PC-3 (cell line): ENCODE data around the gene ADIPOR1. TPM values are rescaled to one million over a fixed set of nuclear protein-coding genes. Genes with fewer than 3 reads are reported as not detected.
"Not testable (repeated sequence)": the region's sequence is repeated elsewhere in the genome, so short reads cannot be mapped to it uniquely, and the experiment has no call there.

Source experiments
- ATAC-seq: fragments of 200-7000 bp; cut with Tn5 transposase; 2 replicates; pipeline ENCODE4 v1.9.1; 2020; ENCODE audit warnings: mild to moderate bottlenecking, moderate library complexity
- BruUV-seq: library from RNA; stranded (reverse); fragments of 400-500 nt; replicated peaks from 2 replicates; lab custom pipeline; 2021; lab: Mats Ljungman, UMichigan
- CTCF ChIA-PET: fragments of 300-600 bp; sonication (Branson Sonifier 250); formaldehyde crosslinking; loops from one replicate; lab custom pipeline; 2022; ENCODE audit warnings: antibody characterized with exemption; lab: Charles Lee
- POLR2A ChIA-PET: fragments of 300-600 bp; sonication (Branson Sonifier 250); formaldehyde crosslinking; loops from one replicate; lab custom pipeline; 2022; ENCODE audit warnings: antibody characterized with exemption; ENCODE audit not compliant: unreplicated experiment; lab: Charles Lee
- DNase-seq: peaks from one replicate; pipeline ENCODE4 v3.0.0-alpha.2; 2015
- H2AFZ ChIP-seq: fragments of 300-600 bp; sonication (generic); 2 replicates; pipeline ENCODE4 v1.6.0; 2016; ENCODE audit warnings: antibody characterized with exemption, low read length
- H3F3A ChIP-seq: fragments of 300-600 bp; sonication (generic); one replicate; pipeline ENCODE4 v1.6.0; 2017; ENCODE audit warnings: antibody characterized with exemption, low read length, control low read depth, mild to moderate bottlenecking; ENCODE audit not compliant: unreplicated experiment
- H3K27ac ChIP-seq: fragments of 300-600 bp; sonication (generic); 2 replicates; pipeline ENCODE4 v1.5.1; 2016; ENCODE audit warnings: mild to moderate bottlenecking, low read length
- H3K27me3 ChIP-seq: fragments of 300-600 bp; sonication (generic); 2 replicates; pipeline ENCODE4 v1.6.1; 2016; ENCODE audit warnings: low read length, mixed read lengths
- H3K36me3 ChIP-seq: fragments of 300-600 bp; sonication (generic); 2 replicates; pipeline ENCODE4 v1.6.1; 2016; ENCODE audit warnings: low read depth, mixed run types, low read length, mixed read lengths
- H3K4me1 ChIP-seq: fragments of 300-600 bp; sonication (generic); 2 replicates; pipeline ENCODE4 v1.5.1; 2016; ENCODE audit warnings: low read length; ENCODE audit not compliant: insufficient read depth
- H3K4me2 ChIP-seq: fragments of 300-600 bp; sonication (generic); 2 replicates; pipeline ENCODE4 v1.6.0; 2016; ENCODE audit warnings: low read length
- H3K4me3 ChIP-seq: fragments of 300-600 bp; sonication (generic); 2 replicates; pipeline ENCODE4 v1.5.1; 2016; ENCODE audit warnings: mild to moderate bottlenecking, low read length, mixed read lengths
- H3K79me2 ChIP-seq: fragments of 300-600 bp; sonication (generic); 2 replicates; pipeline ENCODE4 v1.6.1; 2017; ENCODE audit warnings: low read length, mixed read lengths
- H3K9ac ChIP-seq: fragments of 300-600 bp; sonication (generic); 2 replicates; pipeline ENCODE4 v1.6.0; 2016; ENCODE audit warnings: mild to moderate bottlenecking, low read length
- H3K9me2 ChIP-seq: fragments of 300-600 bp; sonication (generic); replicated peaks from 2 replicates; pipeline ENCODE4 v1.6.1; 2016; ENCODE audit warnings: mixed run types, low read length, mixed read lengths
- H3K9me3 ChIP-seq: fragments of 300-600 bp; sonication (generic); 2 replicates; pipeline ENCODE4 v1.6.1; 2016; ENCODE audit warnings: low read length, mixed read lengths
- H4K20me1 ChIP-seq: fragments of 300-600 bp; sonication (generic); 2 replicates; pipeline ENCODE4 v1.6.1; 2016; ENCODE audit warnings: low read length, mixed read lengths
- CTCF ChIP-seq: fragments of 300-600 bp; sonication (generic); conservative IDR thresholded peaks from 2 replicates; pipeline ENCODE4 v1.5.1; 2017; ENCODE audit warnings: antibody characterized with exemption, low read depth, mild to moderate bottlenecking, low read length
- EZH2 ChIP-seq: fragments of 300-600 bp; sonication (generic); IDR thresholded peaks from one replicate; pipeline ENCODE4 v1.6.1; 2017; ENCODE audit warnings: antibody characterized with exemption, mild to moderate bottlenecking, low read length; ENCODE audit not compliant: unreplicated experiment
- EZH2phosphoT487 ChIP-seq: fragments of 300-600 bp; sonication (generic); IDR thresholded peaks from 2 replicates; pipeline ENCODE4 v1.6.1; 2018; ENCODE audit warnings: mild to moderate bottlenecking, antibody characterized with exemption, low read length, borderline replicate concordance
- intact Hi-C: fragments of 100-400 bp; cut with micrococcal nuclease; formaldehyde crosslinking; loops from 2 replicates; pipeline ENCODE4 v1.9.0; 2023
- total RNA-seq: library from RNA; depleted of rRNA; stranded (reverse); fragments of >200 nt; gene quantifications from 2 replicates; pipeline ENCODE4 v1.2.3, GENCODE V29; 2014

ADIPOR1 gene
- total RNA-seq, 1 experiment from 2014 or later, result 137 TPM

GRCh38 chr1:202941372-202941771 lies 16.7 kb downstream of the ADIPOR1 start:
- H3K9ac ChIP-seq, result no peak overlapping the region
- intact Hi-C loops, result no loop called here
- peaks cover 57% of the 10 kb centered on the region for H3K36me3 ChIP-seq
- H3K9me3 ChIP-seq, result no peaks in the 10 kb centered on the region
- no peaks in the 10 kb centered on the region for H3F3A ChIP-seq
- H3K27me3 ChIP-seq, result no peaks in the 10 kb centered on the region
- H3K4me1 ChIP-seq, result no peaks in the 10 kb centered on the region
- H3K9me2 ChIP-seq, result no peaks in the 10 kb centered on the region
- TF ChIP-seq EZH2 (no peak), EZH2phosphoT487 (no peak), CTCF (no peak)
- H3K79me2 ChIP-seq, result no peaks in the 10 kb centered on the region
- DNase-seq (no peak), ATAC-seq (no peak)
- BruUV-seq, result no TSS peak
- no peak overlapping the region for H3K4me2 ChIP-seq
- H4K20me1 ChIP-seq, result no peaks in the 10 kb centered on the region
- H3K27ac ChIP-seq, result no peak overlapping the region
- no peak overlapping the region for H2AFZ ChIP-seq
- POLR2A ChIA-PET, result no interaction called here
- CTCF ChIA-PET, result no interaction called here
- no peak overlapping the region for H3K4me3 ChIP-seq

- DNase-seq, result no peak
- no peak overlapping the region for H3K4me2 ChIP-seq
- no peak overlapping the region for H3K9ac ChIP-seq
- no peaks in the 10 kb centered on the region for H3K27me3 ChIP-seq
- TF ChIP-seq CTCF (no peak), EZH2 (no peak), EZH2phosphoT487 (no peak)
- POLR2A ChIA-PET, result no interaction called here
- no peaks in the 10 kb centered on the region for H3K4me1 ChIP-seq
- H3F3A ChIP-seq, result no peaks in the 10 kb centered on the region
- peaks cover 49% of the 10 kb centered on the region for H3K36me3 ChIP-seq
- H3K27ac ChIP-seq, result no peak overlapping the region
- BruUV-seq, result no TSS peak
- no peaks in the 10 kb centered on the region for H3K9me3 ChIP-seq
- ATAC-seq, result no peak
- H3K4me3 ChIP-seq, result no peak overlapping the region
- H4K20me1 ChIP-seq, result no peaks in the 10 kb centered on the region
- H3K9me2 ChIP-seq, result no peaks in the 10 kb centered on the region
- H3K79me2 ChIP-seq, result no peaks in the 10 kb centered on the region
- no peak overlapping the region for H2AFZ ChIP-seq
- CTCF ChIA-PET, result no interaction called here
- intact Hi-C loops, result no loop called here
Measured at GRCh38 chr1:202940561-202940960, 17.6 kb downstream of the ADIPOR1 start.

- Histone ChIP-seq H4K20me1 (no peaks in the 10 kb centered on the region), H3K79me2 (no peaks in the 10 kb centered on the region), H3K36me3 (peaks cover 28% of the 10 kb centered on the region), H3K9me3 (no peaks in the 10 kb centered on the region), H3K4me3 (no peak overlapping the region), H3K4me2 (no peak overlapping the region), H3K27me3 (no peaks in the 10 kb centered on the region), H3K9ac (no peak overlapping the region), H3K27ac (no peak overlapping the region), H3K4me1 (no peaks in the 10 kb centered on the region), H2AFZ (no peak overlapping the region), H3K9me2 (no peaks in the 10 kb centered on the region), H3F3A (no peaks in the 10 kb centered on the region)
- CTCF ChIA-PET, result interaction anchor here (0.5 kb wide), 1 partner anchor 16 kb away, joined by 3 read pairs; no protein-coding TSS in a partner anchor
- BruUV-seq, result no TSS peak
- TF ChIP-seq EZH2phosphoT487, result no peak
- intact Hi-C loops, result no loop called here
- DNase-seq, result no peak
- ATAC-seq, result peak; percentile 42
- POLR2A ChIA-PET, result no interaction called here
Measured at GRCh38 chr1:202938287-202938925, 19.7 kb downstream of the ADIPOR1 start.

- H3K27me3 ChIP-seq, H3K4me1 ChIP-seq, H3K4me3 ChIP-seq, intact Hi-C loops, DNase-seq, H2AFZ ChIP-seq, H3K79me2 ChIP-seq, H3K9me2 ChIP-seq, BruUV-seq, ATAC-seq, H3K9me3 ChIP-seq, H3K4me2 ChIP-seq, CTCF ChIA-PET, H3K27ac ChIP-seq, H3F3A ChIP-seq, POLR2A ChIA-PET, H3K9ac ChIP-seq, H4K20me1 ChIP-seq: not testable (repeated sequence)
- peaks cover 11% of the 10 kb centered on the region; the same call in 1 of the 2 replicates for H3K36me3 ChIP-seq
Measured at GRCh38 chr1:202936409-202936808, 21.7 kb downstream of the ADIPOR1 start.
